ENCODE results near the gene PFDN1.
A peak's percentile ranks its signal among the peaks of the same experiment; 100 is the strongest.

The PFDN1 gene

GRCh38 chr5:140317859-140318258 is 15.0 kb upstream of the PFDN1 start:
- peak; percentile 36 for DNase-seq (ENCODE audit: low spot score)
- ChIA-PET POLR2A (ENCODE audit: low non-redundant PET) (no interaction called here), CTCF (interaction anchor here (0.5 to 1.1 kb wide), 3 partner anchors 18 to 116 kb away, joined by 3 to 6 read pairs (median 4); partner anchors contain the start of gene HBEGF)
- TF ChIP-seq, protein P1, sequence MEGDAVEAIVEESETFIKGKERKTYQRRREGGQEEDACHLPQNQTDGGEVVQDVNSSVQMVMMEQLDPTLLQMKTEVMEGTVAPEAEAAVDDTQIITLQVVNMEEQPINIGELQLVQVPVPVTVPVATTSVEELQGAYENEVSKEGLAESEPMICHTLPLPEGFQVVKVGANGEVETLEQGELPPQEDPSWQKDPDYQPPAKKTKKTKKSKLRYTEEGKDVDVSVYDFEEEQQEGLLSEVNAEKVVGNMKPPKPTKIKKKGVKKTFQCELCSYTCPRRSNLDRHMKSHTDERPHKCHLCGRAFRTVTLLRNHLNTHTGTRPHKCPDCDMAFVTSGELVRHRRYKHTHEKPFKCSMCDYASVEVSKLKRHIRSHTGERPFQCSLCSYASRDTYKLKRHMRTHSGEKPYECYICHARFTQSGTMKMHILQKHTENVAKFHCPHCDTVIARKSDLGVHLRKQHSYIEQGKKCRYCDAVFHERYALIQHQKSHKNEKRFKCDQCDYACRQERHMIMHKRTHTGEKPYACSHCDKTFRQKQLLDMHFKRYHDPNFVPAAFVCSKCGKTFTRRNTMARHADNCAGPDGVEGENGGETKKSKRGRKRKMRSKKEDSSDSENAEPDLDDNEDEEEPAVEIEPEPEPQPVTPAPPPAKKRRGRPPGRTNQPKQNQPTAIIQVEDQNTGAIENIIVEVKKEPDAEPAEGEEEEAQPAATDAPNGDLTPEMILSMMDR (conservative IDR thresholded peaks at IDR 0.05; ENCODE audit: low read depth), result no peak
- H3K27ac ChIP-seq, result no peak overlapping the region

DNA sequence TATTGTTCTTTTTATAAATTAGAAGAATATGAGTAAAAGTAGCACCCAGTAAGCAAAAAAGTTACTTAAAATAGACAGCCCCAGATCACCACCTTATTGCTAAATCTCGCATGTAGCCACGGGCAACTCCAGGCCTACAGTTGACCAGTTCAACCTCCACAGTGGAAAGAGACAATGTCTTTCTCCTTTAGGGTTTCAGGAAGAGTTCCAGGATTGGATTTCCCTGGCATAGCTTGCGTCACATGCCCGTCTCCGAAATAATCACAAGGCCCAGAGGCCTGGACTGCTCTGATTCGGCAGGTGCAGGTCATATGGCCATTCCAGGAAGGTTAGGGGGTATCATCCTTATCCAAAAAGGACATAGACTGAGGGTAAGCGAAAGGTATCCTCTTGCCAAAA is 9.9 kb upstream of the PFDN1 start:
- H3K27ac ChIP-seq, result no peak overlapping the region
- CTCF ChIA-PET, result no interaction called here
- POLR2A ChIA-PET (ENCODE audit: low non-redundant PET), result no interaction called here
- TF ChIP-seq, protein P1 (conservative IDR thresholded peaks at IDR 0.05; ENCODE audit: low read depth), result no peak
- DNase-seq (ENCODE audit: low spot score), result no peak

GRCh38 chr5:140312067-140312790 is 9.3 kb upstream of the PFDN1 start:
- POLR2A ChIA-PET (ENCODE audit: low non-redundant PET), result no interaction called here
- H3K27ac ChIP-seq, result peak overlapping the region; percentile 56; the same call in 1 of the 2 replicates
- CTCF ChIA-PET, result interaction anchor here (0.6 kb wide), 1 partner anchor 34 kb away, joined by 3 read pairs; no protein-coding TSS in a partner anchor
- TF ChIP-seq, protein P1 (conservative IDR thresholded peaks at IDR 0.05; ENCODE audit: low read depth), result no peak
- peak; percentile 57 for DNase-seq (ENCODE audit: low spot score)

GRCh38 chr5:140311011-140311467 is 8.1 kb upstream of the PFDN1 start:
- DNase-seq (ENCODE audit: low spot score), result peak; percentile 68
- no peak overlapping the region for H3K27ac ChIP-seq
- CTCF ChIA-PET, result interaction anchor here (0.7 kb wide), 1 partner anchor 59 kb away, joined by 3 read pairs; no protein-coding TSS in a partner anchor
- POLR2A ChIA-PET (ENCODE audit: low non-redundant PET), result no interaction called here
- TF ChIP-seq, protein P1 (conservative IDR thresholded peaks at IDR 0.05; ENCODE audit: low read depth), result no peak

GRCh38 chr5:140310434-140310833 is 7.5 kb upstream of the PFDN1 start:
- CTCF ChIA-PET, result no interaction called here
- POLR2A ChIA-PET (ENCODE audit: low non-redundant PET), result no interaction called here

GRCh38 chr5:140309706-140310249 is 6.9 kb upstream of the PFDN1 start:
- TF ChIP-seq, protein P1 (conservative IDR thresholded peaks at IDR 0.05; ENCODE audit: low read depth), result no peak
- ChIA-PET POLR2A (ENCODE audit: low non-redundant PET) (no interaction called here), CTCF (interaction anchor here (1.4 kb wide), 1 partner anchor 42 kb away, joined by 3 read pairs; no protein-coding TSS in a partner anchor)
- no peak for DNase-seq (ENCODE audit: low spot score)
- no peak overlapping the region for H3K27ac ChIP-seq

More at GRCh38 chr5:140310434-140310833, 7.5 kb upstream of the PFDN1 start:
- H3K27ac ChIP-seq, result no peak overlapping the region
- DNase-seq (ENCODE audit: low spot score), result no peak
- TF ChIP-seq, protein P1 (conservative IDR thresholded peaks at IDR 0.05; ENCODE audit: low read depth), result no peak
